ENCODE results near the gene TENT5C. TPM values are rescaled to one million over a fixed set of nuclear protein-coding genes. Genes with fewer than 3 reads are reported as not detected.

The TENT5C gene
- total and polyA plus RNA-seq, 9 of the 15 experiments (the other 6 are each of a cell fraction or from before 2014, with no cell fraction given) = 1.8 to 7.7 (median 4.0) TPM

- TF ChIP-seq TRIM25 (IDR thresholded peaks at IDR 0.05; ENCODE audit: borderline replicate concordance) (no peak), CCAR2 (IDR thresholded peaks at IDR 0.05; ENCODE audit: low read depth, low read length) (no peak), ARID2 (IDR thresholded peaks at IDR 0.05) (no peak), IFI16 (CRISPR knock-in tag; IDR thresholded peaks at IDR 0.05) (no peak), CHD4 (IDR thresholded peaks at IDR 0.05; ENCODE audit: insufficient read depth, insufficient replicate concordance, low read depth, low read length, poor library complexity, severe bottlenecking) (no peak), ZKSCAN1 (IDR thresholded peaks at IDR 0.05; ENCODE audit: low read depth, low read length) (no peak), SAP30 (IDR thresholded peaks at IDR 0.05; ENCODE audit: borderline replicate concordance, insufficient read depth, low read depth, low read length, poor library complexity, severe bottlenecking) (peak; percentile 89), TAF1 (IDR thresholded peaks at IDR 0.05; ENCODE audit: control insufficient read depth, extremely low read depth, insufficient read depth, low read length, severe bottlenecking) (peak; percentile 99), RBM34 (IDR thresholded peaks at IDR 0.05; ENCODE audit: borderline replicate concordance, insufficient read depth, low read length) (no peak), ZNF583 (CRISPR knock-in tag; IDR thresholded peaks at IDR 0.05) (0 out of 2 replicates have a peak, but pooled peaks have one; percentile 12), FIP1L1 (IDR thresholded peaks at IDR 0.05; ENCODE audit: low read depth, low read length, poor library complexity, severe bottlenecking) (peak; percentile 27), PHB (CRISPR knock-in tag; IDR thresholded peaks at IDR 0.05) (no peak; the same call in none of the 2 replicates), ARID3B (CRISPR knock-in tag; IDR thresholded peaks at IDR 0.05; ENCODE audit: borderline replicate concordance) (no peak), TCFL5 (CRISPR knock-in tag; conservative IDR thresholded peaks at IDR 0.05) (no peak), TBL1XR1 (IDR thresholded peaks at IDR 0.05; ENCODE audit: low read length in 2 of 2) (peak in 1 of 2 experiments; percentile 26; a peak in 1 of 4 replicates), CREBBP (IDR thresholded peaks at IDR 0.05; ENCODE audit: low read depth, low read length) (no peak), GATAD2A (IDR thresholded peaks at IDR 0.05) (peak; percentile 44; the same call in 1 of the 2 replicates), NFATC3 (IDR thresholded peaks at IDR 0.05) (no peak), YBX1 (IDR thresholded peaks at IDR 0.05) (no peak), NKRF (IDR thresholded peaks at IDR 0.05; ENCODE audit: borderline replicate concordance) (peak; percentile 82), JUN (IDR thresholded peaks at IDR 0.05; ENCODE audit: borderline replicate concordance, low read depth, low read length) (no peak), JUN (CRISPR knock-in tag; IDR thresholded peaks at IDR 0.05; ENCODE audit: borderline replicate concordance) (no peak), ZNF347 (CRISPR knock-in tag; IDR thresholded peaks at IDR 0.05; ENCODE audit: low read depth) (no peak)
Measured at GRCh38 chr1:117605774-117606648, at the start of gene TENT5C (continued).

Measured in K562 (cell line).